K562 (cell line): Measurements from ENCODE around the gene SPAG17. TPM values are rescaled to one million over a fixed set of nuclear protein-coding genes. Genes with fewer than 3 reads are reported as not detected.

ENCODE experiments used
- CBX1 ChIP-seq: sonication (generic); IDR thresholded peaks from 2 replicates; pipeline ENCODE4 v1.6.1; 2016; ENCODE audit warnings: antibody characterized with exemption, low read depth, mild to moderate bottlenecking
- FOSL1 ChIP-seq: fragments of 200-800 bp; sonication (Bioruptor generic); conservative IDR thresholded peaks from 2 replicates; pipeline ENCODE4 v1.6.1; 2016; ENCODE audit warnings: missing genetic modification characterization, missing compliant biosample characterization
- IFI16 ChIP-seq: fragments of 250-450 bp; sonication (Bioruptor Pico); IDR thresholded peaks from 2 replicates; pipeline ENCODE4 v2.1.2; 2022; ENCODE audit warnings: mild to moderate bottlenecking, inconsistent platforms
- NELFE ChIP-seq: IDR thresholded peaks from 2 replicates; pipeline ENCODE4 v1.6.1; 2011; ENCODE audit warnings: mild to moderate bottlenecking; ENCODE audit not compliant: insufficient read depth, insufficient read length
- PHF21A ChIP-seq: fragments of 450-650 bp; IDR thresholded peaks from 2 replicates; pipeline ENCODE4 v1.6.1; 2017; ENCODE audit warnings: low read depth, borderline replicate concordance
- POLR3G ChIP-seq: IDR thresholded peaks from 2 replicates; pipeline ENCODE4 v1.6.1; 2011; ENCODE audit not compliant: insufficient read length, insufficient replicate concordance; ENCODE audit errors: extremely low read depth
- SREBF2 ChIP-seq: sonication (generic); formaldehyde crosslinking; IDR thresholded peaks from 2 replicates; pipeline ENCODE4 v1.4.0; 2020; ENCODE audit warnings: mild to moderate bottlenecking, missing genetic modification reagents
- ZNF184 ChIP-seq: sonication (generic); formaldehyde crosslinking; IDR thresholded peaks from 2 replicates; pipeline ENCODE4 v1.5.0; 2020; ENCODE audit warnings: missing genetic modification reagents
- ZNF217 ChIP-seq: sonication (generic); formaldehyde crosslinking; IDR thresholded peaks from 2 replicates; pipeline ENCODE4 v1.8.0; 2022; ENCODE audit warnings: mild to moderate bottlenecking, missing genetic modification reagents
- ZNF57 ChIP-seq: fragments of 450-650 bp; formaldehyde crosslinking; IDR thresholded peaks from 2 replicates; pipeline ENCODE4 v1.4.0; 2020; ENCODE audit warnings: mild to moderate bottlenecking, moderate library complexity
- polyA plus RNA-seq, 8 experiments: library from polyadenylated mRNA; depleted of rRNA in 4 of 8; stranded (reverse) in 5 of 8; unstranded in 3 of 8; fragments of >200 nt; fragmentation: Nextera tagmentation in 2 of 8; fragmentation: Illumina TruSeq in 1 of 8; extraction: Ambion mirVana in 2 of 8; extraction: Trizol in 1 of 8; gene quantifications; 2 replicates each; pipeline versions ENCODE4 v1.2.1 to v1.2.3, GENCODE V29; 2011 to 2014; ENCODE audit warnings: inconsistent platforms in 1 of 8, missing spikeins in 1 of 8
- total RNA-seq, 7 experiments: library from RNA; depleted of rRNA in 6 of 7; stranded (reverse); fragments of >200 nt in 6 of 7; fragmentation: Illumina TruSeq in 2 of 7; extraction: Trizol in 2 of 7; gene quantifications; 2 replicates each; pipeline versions ENCODE4 v1.2.1 to v1.2.3, GENCODE V29; 2011 to 2021; ENCODE audit warnings: low replicate concordance in 1 of 7
- TF ChIP-seq, protein P1 (sequence below): fragments of 250-450 bp; sonication (Bioruptor Pico); IDR thresholded peaks from 2 replicates; pipeline ENCODE4 v1.5.0; 2020; ENCODE audit warnings: mild to moderate bottlenecking, borderline replicate concordance
- TF ChIP-seq, protein P2 (sequence below): fragments of 250-450 bp; sonication (Bioruptor Pico); IDR thresholded peaks from 2 replicates; pipeline ENCODE4 v1.4.0; 2020; ENCODE audit warnings: mild to moderate bottlenecking, moderate library complexity, borderline replicate concordance
- TF ChIP-seq, protein P3 (sequence below), 2 experiments: fragments of 450-650 bp; IDR thresholded peaks; 2 replicates each; pipeline ENCODE4 v1.6.1; 2018; ENCODE audit warnings: mild to moderate bottlenecking in 2 of 2, low read depth in 1 of 2; ENCODE audit not compliant: partially characterized antibody in 2 of 2
- TF ChIP-seq, protein P4 (sequence below), 2 experiments: fragments of 450-650 bp in 1 of 2; IDR thresholded peaks; 2 replicates each; pipeline ENCODE4 v1.6.1; 2011 to 2017; ENCODE audit warnings: low read depth in 2 of 2, antibody characterized with exemption in 1 of 2, borderline replicate concordance in 1 of 2, low read length in 1 of 2, mild to moderate bottlenecking in 1 of 2, mixed read lengths in 1 of 2; ENCODE audit not compliant: control insufficient read depth in 1 of 2

SPAG17 gene
- total and polyA plus RNA-seq, 9 of the 15 experiments (the other 6 are each of a cell fraction or from before 2014, with no cell fraction given): 0.07 to 2.1 (median 1.5) TPM

DNA sequence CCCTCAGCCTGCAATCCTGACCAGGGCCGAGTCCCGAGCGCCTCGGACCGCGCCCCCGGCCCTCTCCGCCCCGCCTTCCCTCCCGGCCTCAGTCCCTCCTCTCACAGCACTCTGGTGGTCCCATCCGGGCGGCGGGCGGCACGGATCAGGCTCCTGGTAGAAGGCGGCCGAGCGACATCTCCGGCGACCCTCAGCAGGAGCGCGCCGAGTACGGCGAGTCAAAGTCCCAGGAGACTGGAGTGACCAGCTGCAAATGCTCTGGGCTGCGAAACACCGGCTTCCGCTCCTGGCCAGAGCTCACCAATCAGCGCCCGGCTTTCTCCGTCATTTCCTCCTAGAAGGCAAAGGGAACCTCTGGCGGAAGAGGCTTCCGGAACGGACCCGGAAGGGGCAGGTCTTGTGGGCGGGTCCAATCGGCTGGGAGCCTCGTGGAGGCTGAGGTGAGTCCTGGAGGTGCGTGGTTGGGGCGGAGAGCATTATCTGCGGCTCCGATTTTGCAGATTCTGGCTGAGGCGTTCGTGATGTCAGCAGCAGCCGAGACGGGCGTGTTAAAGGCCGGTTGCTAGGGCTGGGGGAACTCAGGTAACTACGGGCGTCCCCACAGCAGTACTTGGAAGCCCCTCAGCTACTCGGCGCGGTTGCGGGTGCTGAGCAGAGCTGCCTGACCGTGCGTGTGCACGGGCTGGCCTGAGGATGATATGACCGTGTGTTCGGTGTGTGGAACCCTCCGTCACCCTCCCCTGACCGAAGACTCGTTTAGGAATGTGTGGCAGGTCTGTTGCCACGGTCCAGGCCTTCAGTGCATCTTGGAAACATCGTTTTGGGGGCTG lies 255.5 kb downstream of the SPAG17 start, which contains the start of the genes GDAP2 and WDR3 (continued):
- no peak for TF ChIP-seq ZNF184 (CRISPR knock-in tag)
- no peak for TF ChIP-seq NELFE
- TF ChIP-seq, protein P1, sequence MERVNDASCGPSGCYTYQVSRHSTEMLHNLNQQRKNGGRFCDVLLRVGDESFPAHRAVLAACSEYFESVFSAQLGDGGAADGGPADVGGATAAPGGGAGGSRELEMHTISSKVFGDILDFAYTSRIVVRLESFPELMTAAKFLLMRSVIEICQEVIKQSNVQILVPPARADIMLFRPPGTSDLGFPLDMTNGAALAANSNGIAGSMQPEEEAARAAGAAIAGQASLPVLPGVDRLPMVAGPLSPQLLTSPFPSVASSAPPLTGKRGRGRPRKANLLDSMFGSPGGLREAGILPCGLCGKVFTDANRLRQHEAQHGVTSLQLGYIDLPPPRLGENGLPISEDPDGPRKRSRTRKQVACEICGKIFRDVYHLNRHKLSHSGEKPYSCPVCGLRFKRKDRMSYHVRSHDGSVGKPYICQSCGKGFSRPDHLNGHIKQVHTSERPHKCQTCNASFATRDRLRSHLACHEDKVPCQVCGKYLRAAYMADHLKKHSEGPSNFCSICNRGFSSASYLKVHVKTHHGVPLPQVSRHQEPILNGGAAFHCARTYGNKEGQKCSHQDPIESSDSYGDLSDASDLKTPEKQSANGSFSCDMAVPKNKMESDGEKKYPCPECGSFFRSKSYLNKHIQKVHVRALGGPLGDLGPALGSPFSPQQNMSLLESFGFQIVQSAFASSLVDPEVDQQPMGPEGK (CRISPR knock-in tag): no peak
- no peak for TF ChIP-seq SREBF2
- TF ChIP-seq, protein P2, sequence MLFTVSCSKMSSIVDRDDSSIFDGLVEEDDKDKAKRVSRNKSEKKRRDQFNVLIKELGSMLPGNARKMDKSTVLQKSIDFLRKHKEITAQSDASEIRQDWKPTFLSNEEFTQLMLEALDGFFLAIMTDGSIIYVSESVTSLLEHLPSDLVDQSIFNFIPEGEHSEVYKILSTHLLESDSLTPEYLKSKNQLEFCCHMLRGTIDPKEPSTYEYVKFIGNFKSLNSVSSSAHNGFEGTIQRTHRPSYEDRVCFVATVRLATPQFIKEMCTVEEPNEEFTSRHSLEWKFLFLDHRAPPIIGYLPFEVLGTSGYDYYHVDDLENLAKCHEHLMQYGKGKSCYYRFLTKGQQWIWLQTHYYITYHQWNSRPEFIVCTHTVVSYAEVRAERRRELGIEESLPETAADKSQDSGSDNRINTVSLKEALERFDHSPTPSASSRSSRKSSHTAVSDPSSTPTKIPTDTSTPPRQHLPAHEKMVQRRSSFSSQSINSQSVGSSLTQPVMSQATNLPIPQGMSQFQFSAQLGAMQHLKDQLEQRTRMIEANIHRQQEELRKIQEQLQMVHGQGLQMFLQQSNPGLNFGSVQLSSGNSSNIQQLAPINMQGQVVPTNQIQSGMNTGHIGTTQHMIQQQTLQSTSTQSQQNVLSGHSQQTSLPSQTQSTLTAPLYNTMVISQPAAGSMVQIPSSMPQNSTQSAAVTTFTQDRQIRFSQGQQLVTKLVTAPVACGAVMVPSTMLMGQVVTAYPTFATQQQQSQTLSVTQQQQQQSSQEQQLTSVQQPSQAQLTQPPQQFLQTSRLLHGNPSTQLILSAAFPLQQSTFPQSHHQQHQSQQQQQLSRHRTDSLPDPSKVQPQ (CRISPR knock-in tag): no peak
- TF ChIP-seq, protein P3, sequence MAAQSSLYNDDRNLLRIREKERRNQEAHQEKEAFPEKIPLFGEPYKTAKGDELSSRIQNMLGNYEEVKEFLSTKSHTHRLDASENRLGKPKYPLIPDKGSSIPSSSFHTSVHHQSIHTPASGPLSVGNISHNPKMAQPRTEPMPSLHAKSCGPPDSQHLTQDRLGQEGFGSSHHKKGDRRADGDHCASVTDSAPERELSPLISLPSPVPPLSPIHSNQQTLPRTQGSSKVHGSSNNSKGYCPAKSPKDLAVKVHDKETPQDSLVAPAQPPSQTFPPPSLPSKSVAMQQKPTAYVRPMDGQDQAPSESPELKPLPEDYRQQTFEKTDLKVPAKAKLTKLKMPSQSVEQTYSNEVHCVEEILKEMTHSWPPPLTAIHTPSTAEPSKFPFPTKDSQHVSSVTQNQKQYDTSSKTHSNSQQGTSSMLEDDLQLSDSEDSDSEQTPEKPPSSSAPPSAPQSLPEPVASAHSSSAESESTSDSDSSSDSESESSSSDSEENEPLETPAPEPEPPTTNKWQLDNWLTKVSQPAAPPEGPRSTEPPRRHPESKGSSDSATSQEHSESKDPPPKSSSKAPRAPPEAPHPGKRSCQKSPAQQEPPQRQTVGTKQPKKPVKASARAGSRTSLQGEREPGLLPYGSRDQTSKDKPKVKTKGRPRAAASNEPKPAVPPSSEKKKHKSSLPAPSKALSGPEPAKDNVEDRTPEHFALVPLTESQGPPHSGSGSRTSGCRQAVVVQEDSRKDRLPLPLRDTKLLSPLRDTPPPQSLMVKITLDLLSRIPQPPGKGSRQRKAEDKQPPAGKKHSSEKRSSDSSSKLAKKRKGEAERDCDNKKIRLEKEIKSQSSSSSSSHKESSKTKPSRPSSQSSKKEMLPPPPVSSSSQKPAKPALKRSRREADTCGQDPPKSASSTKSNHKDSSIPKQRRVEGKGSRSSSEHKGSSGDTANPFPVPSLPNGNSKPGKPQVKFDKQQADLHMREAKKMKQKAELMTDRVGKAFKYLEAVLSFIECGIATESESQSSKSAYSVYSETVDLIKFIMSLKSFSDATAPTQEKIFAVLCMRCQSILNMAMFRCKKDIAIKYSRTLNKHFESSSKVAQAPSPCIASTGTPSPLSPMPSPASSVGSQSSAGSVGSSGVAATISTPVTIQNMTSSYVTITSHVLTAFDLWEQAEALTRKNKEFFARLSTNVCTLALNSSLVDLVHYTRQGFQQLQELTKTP (IDR thresholded peaks at IDR 0.05; ENCODE audit: low read depth in 1 of 2, partially characterized antibody in 2 of 2): no peak
- TF ChIP-seq POLR3G: no peak
- TF ChIP-seq FOSL1 (tag): peak; percentile 29; the same call in 1 of the 2 replicates
- TF ChIP-seq ZNF57 (CRISPR knock-in tag): no peak
- no peak for TF ChIP-seq ZNF217 (CRISPR knock-in tag)
- no peak for TF ChIP-seq IFI16 (CRISPR knock-in tag)
- no peak for TF ChIP-seq CBX1
- TF ChIP-seq, protein P4, sequence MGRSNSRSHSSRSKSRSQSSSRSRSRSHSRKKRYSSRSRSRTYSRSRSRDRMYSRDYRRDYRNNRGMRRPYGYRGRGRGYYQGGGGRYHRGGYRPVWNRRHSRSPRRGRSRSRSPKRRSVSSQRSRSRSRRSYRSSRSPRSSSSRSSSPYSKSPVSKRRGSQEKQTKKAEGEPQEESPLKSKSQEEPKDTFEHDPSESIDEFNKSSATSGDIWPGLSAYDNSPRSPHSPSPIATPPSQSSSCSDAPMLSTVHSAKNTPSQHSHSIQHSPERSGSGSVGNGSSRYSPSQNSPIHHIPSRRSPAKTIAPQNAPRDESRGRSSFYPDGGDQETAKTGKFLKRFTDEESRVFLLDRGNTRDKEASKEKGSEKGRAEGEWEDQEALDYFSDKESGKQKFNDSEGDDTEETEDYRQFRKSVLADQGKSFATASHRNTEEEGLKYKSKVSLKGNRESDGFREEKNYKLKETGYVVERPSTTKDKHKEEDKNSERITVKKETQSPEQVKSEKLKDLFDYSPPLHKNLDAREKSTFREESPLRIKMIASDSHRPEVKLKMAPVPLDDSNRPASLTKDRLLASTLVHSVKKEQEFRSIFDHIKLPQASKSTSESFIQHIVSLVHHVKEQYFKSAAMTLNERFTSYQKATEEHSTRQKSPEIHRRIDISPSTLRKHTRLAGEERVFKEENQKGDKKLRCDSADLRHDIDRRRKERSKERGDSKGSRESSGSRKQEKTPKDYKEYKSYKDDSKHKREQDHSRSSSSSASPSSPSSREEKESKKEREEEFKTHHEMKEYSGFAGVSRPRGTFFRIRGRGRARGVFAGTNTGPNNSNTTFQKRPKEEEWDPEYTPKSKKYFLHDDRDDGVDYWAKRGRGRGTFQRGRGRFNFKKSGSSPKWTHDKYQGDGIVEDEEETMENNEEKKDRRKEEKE (IDR thresholded peaks at IDR 0.05; ENCODE audit: borderline replicate concordance in 1 of 2, control insufficient read depth in 1 of 2, low read depth in 2 of 2, low read length in 1 of 2): 0 out of 4 replicates have a peak, but pooled peaks of 1 of the 2 experiments have one; percentile 73
- TF ChIP-seq PHF21A: no peak
